Measurements from ENCODE around the gene TEKT3.

- no peak for TF ChIP-seq CTCF (conservative IDR thresholded peaks at IDR 0.05)
- TF ChIP-seq EZH2 (IDR thresholded peaks at IDR 0.05; ENCODE audit: low read depth): no peak
These were observed 76.9 kb downstream of the TEKT3 start for GRCh38 chr17:15264542-15264941.
